GM12892 (cell line): Measurements from ENCODE around the gene TTC28.
"Not testable (repeated sequence)": the region's sequence is repeated elsewhere in the genome, so short reads cannot be mapped to it uniquely, and the experiment has no call there.

Source experiments
- DNase-seq: peaks from one replicate; pipeline ENCODE4 v3.0.0; 2011; ENCODE audit not compliant: insufficient read length
- FAIRE-seq: peaks from 2 replicates; lab custom pipeline; 2011; peaks lifted over from hg19 to GRCh38; lab: Jason Lieb, UNC
- POLR2A ChIP-seq: IDR thresholded peaks from 2 replicates; pipeline ENCODE4 v1.6.1; 2011; ENCODE audit warnings: low read depth, low read length, control low read depth
- POLR2AphosphoS5 ChIP-seq: IDR thresholded peaks from 2 replicates; pipeline ENCODE4 v1.6.1; 2011; ENCODE audit warnings: low read depth, low read length, control low read depth
- TAF1 ChIP-seq: IDR thresholded peaks from 2 replicates; pipeline ENCODE4 v1.6.1; 2011; ENCODE audit warnings: low read depth, mild to moderate bottlenecking, control low read depth, low read length, borderline replicate concordance

Gene TTC28

DNA sequence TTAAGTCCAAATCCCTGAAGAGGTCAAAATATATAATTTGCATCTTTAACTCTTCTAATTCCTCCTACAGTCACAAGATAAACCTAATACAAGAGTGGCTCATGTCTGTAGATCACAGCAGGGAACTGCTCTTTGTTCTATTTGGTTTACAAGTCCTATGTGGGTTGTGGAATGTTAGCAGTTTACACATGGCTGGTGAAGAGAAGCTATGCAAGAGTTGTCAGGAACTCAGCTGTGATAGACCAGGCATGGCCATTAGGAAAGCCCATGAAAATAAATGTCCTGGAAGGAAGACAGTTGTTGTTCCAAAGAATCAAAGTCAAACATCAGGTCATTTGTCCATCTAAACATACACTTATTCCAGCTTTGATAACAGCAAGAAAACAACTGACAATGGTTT, 448.2 kb downstream of the TTC28 start:
- DNase-seq (no peak), FAIRE-seq (no peak)
- TF ChIP-seq POLR2AphosphoS5 (no peak), POLR2A (no peak), TAF1 (no peak)

DNA sequence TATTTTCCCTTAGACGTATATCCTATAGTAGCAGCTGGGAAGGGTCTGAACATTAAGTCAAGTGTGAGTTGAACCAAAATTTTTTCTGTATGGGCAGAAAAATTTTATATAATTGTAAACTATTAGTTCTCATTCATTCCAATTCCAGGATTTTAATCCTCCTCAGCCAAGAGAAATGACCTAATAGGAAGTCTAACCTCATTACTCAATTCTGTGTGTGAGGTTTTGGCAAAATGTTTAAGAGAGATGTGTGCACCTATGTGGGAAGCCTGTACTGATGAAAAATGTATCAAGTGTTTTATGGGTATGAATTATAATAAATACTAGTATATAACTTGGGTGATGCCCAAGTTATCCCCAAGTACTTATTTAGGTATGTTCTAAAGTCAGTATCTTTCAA, 449.0 kb downstream of the TTC28 start:
- TF ChIP-seq TAF1 (no peak), POLR2AphosphoS5 (no peak), POLR2A (no peak)
- FAIRE-seq (no peak), DNase-seq (no peak)

DNA sequence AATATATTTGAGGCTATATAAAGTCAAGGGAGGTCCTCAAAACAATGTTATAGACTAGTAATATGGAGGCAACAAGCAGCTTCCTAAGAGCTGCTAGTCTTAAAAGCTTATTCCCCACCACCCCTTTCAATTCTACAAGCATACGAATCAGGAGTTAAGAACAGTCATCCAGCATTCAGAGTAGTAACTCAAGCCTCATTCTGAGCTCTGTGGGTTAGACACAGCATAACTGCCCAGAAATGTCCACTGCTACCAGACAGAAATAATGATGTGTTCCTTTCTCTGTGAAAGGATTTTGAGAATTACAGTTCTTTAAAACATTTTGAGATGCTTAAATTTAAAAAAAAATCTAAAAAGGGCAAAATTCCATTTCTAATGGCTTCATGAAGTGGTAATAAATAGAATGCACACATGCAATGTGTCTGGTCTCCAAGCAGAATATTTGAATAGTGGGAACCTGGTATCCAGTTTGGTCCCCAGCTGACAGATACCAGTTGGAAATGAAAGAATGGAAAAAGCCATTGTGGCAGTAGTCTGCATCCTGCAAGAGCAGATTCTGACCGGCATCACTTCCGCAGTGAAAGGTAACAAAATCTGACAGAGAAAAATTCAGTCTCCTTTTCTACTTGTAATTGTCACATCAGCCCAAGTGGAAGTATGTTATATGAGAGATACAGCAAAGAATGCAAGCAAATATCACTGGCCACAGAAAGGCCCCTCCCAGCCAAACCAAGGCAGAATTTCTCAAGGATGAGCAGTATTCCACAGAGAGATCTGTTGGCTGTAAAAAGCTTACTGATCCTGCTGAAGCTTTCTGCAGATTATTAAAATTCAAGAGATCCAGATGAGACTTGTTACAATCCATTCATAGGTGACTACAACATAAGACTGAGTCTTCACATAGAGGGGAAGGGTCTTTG, 449.8 kb downstream of the TTC28 start:
- no peak for FAIRE-seq
- DNase-seq = no peak
- TF ChIP-seq TAF1 (no peak), POLR2A (no peak), POLR2AphosphoS5 (no peak)

DNA sequence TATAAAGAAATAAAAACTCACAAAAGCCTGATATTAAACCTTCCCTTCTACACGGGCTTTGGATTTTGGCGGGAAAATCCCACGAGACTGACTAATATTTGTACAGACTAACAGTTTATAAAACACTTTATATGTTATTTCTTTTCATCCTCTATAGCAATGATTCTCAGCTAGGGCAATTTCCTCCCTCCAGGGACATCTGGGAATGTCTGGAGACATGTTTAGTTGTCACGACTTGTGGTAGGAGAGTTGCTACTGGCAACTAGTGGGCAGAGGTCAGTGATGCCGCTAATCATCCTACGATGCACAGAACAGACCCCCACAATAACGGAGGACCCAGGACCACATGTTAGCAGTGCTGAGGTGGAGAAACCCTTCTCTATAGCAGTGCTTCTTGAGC, 455.8 kb downstream of the TTC28 start:
- DNase-seq (no peak), FAIRE-seq (no peak)
- no peak for TF ChIP-seq TAF1

DNA sequence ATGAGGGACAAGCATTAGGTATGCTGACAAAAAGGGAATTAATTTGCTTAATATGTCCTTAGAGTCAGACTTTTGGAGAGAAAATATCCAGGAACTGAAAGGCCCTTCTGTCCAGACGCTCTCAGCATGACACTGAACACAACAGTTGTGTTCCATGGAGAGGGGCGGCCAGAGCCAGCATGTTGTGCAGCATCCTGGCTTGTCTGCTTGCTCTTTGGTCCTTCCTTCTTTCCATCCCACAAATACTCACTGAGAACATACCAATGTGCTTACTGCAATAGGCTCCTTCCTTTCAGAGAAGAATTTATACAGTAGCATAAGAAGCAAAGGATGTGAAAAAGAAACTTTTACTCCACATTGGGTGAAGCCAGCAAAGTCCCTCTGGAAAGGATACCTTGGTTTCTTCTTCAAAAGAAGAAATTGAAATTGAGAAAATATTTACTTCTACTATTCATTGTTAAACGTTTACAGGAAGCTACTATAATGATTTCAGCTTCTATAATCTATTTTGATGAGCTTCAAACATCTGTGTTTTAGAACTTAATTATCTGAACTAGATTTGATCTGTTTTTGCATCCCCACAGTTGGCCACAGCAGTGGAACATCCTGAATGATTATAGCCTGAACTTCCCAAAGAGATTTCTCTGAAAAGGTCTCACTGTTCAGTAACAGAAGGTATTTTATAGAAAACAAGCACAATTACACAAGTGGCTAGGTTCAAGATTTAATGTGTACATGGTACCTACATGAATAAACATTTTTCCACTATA, 456.5 kb downstream of the TTC28 start:
- no peak for TF ChIP-seq POLR2AphosphoS5
- TF ChIP-seq TAF1 = no peak
- TF ChIP-seq POLR2A = no peak
- FAIRE-seq = no peak
- DNase-seq = no peak

GRCh38 chr22:28222571-28222970, 457.1 kb downstream of the TTC28 start:
- DNase-seq = no peak
- TF ChIP-seq POLR2AphosphoS5 = no peak
- no peak for FAIRE-seq

DNA sequence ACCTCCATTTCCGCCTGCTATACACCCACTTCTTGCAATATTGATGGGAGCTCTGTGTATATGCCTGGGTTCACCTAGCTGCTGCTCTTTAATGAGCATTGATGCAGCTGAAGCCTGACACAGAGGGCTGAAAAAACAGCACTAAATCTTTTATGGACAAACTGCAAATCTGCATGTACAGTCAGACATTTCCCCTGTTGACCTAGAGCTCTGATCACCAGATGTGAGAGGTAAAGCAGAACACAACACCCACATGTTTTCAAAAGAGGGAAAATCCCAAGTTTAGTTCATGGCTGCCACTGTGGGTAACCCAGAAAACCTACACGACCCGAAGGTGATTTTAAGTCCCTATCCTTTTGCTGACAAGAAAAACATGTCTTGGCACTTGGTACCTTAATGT, 457.6 kb downstream of the TTC28 start:
- DNase-seq (no peak), FAIRE-seq (no peak)
- TF ChIP-seq TAF1 (no peak), POLR2A (no peak)

DNA sequence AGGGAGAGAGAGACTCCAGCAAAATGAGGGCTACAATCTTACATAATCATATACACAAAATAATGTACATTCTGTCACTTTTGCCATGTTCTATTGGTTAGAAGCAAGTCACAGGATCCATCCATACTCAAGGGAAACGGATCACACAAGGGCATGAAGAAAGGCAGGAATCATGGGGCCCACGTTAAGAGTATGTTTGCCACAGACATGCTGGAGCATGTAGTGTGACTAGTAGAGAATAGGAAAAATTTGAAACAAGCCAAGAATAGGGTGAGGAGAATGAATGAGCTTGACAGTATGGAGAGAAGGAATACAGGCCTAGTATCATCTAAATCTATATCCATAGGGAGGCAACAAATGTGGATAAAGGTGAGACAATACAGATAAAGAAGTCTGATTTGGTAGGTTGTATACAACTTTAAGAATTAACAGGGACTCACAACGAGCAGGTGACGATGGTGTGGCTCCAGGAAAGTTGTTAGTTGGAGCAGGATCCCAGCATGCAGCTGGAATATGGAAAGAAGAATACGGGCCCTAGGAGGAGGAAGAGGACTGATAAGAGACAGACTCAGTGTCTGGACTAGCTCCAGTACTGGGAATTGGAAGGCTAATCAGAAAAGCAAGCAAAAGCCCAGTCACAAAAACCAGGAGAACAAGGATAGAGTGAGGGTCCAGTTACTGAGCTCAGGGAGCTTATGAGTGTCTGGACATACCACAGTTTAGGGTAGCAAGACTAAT, 458.8 kb downstream of the TTC28 start:
- FAIRE-seq = no peak
- TF ChIP-seq TAF1 (no peak), POLR2A (no peak), POLR2AphosphoS5 (no peak)
- no peak for DNase-seq

DNA sequence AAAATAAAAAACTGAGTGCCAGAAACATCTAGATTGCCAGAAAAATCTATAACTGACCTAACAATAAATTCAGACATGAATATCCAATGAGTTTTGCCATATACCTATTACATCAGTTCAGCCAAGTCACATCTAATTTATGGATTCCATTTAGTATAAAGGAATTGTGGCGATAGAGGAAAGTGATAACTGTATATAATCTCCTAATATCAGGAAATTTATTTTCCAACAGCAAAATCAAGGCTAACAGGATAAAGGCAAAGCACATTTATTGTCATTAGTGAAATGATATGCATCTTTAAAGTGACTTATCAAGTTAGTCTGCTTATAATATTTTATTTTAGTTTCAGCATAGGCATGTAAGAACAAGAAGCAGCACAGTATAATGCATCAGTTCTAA, 462.4 kb downstream of the TTC28 start:
- TF ChIP-seq TAF1 (no peak), POLR2AphosphoS5 (no peak), POLR2A (no peak)
- no peak for FAIRE-seq
- DNase-seq = no peak

GRCh38 chr22:28214750-28215149, 464.9 kb downstream of the TTC28 start:
- DNase-seq, FAIRE-seq: not testable (repeated sequence)

GRCh38 chr22:28209457-28209856, 470.2 kb downstream of the TTC28 start:
- DNase-seq, FAIRE-seq: not testable (repeated sequence)

DNA sequence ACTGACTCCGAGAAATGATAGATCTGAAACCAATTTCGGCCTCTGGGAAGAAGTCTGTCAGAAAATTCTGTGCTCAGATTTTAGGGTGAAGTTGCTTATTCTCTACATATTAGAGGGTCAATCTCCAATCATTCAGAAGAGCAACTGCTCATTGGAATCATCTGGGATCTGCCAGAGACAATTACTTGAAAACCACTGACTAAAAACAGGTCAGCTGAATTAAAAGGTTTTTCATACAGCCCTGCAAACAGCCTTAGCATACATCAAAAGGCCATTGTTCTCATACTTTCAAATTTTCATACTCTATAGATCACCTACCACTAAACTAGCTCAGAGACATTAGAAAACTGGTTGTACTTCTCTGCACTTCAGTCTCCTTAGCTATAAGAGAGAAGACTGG, 470.9 kb downstream of the TTC28 start:
- DNase-seq = no peak
- FAIRE-seq = no peak
- no peak for TF ChIP-seq POLR2A
- no peak for TF ChIP-seq POLR2AphosphoS5
- no peak for TF ChIP-seq TAF1

GRCh38 chr22:28208036-28208435, 471.6 kb downstream of the TTC28 start:
- TF ChIP-seq POLR2A (no peak), TAF1 (no peak), POLR2AphosphoS5 (no peak)
- DNase-seq (no peak), FAIRE-seq (no peak)
